Keratinocyte (primary cell): ENCODE data around the gene DEFB131A. TPM values are rescaled to one million over a fixed set of nuclear protein-coding genes. Genes with fewer than 3 reads are reported as not detected.
"Not testable (repeated sequence)": the region's sequence is repeated elsewhere in the genome, so short reads cannot be mapped to it uniquely, and the experiment has no call there.

Source experiments
- DNase-seq: peaks from one replicate; pipeline ENCODE4 v3.0.0-alpha.2; 2011; ENCODE audit warnings: low read depth, missing footprints, low spot score
- FAIRE-seq: peaks from 2 replicates; lab custom pipeline; 2011; peaks lifted over from hg19 to GRCh38; lab: Jason Lieb, UNC
- H2AFZ ChIP-seq: 2 replicates; pipeline ENCODE4 v1.6.0; 2012; ENCODE audit warnings: low read length, control low read depth, inconsistent platforms; ENCODE audit not compliant: control insufficient read depth
- H3K27ac ChIP-seq: 2 replicates; pipeline ENCODE4 v1.5.1; 2011; ENCODE audit warnings: low read length; ENCODE audit not compliant: control insufficient read depth, insufficient read depth
- H3K27me3 ChIP-seq: 3 replicates; pipeline ENCODE4 v1.6.0; 2011; ENCODE audit warnings: low read length; ENCODE audit not compliant: control insufficient read depth, insufficient read depth; ENCODE audit errors: extremely low read depth
- H3K36me3 ChIP-seq, 2 experiments: 2 replicates in 1 of 2; 3 replicates in 1 of 2; pipeline ENCODE4 v1.5.1; 2011; ENCODE audit warnings: low read length in 2 of 2, mild to moderate bottlenecking in 1 of 2; ENCODE audit not compliant: control insufficient read depth in 2 of 2, insufficient read depth in 2 of 2; ENCODE audit errors: extremely low read depth in 1 of 2
- H3K4me1 ChIP-seq: 3 replicates; pipeline ENCODE4 v1.5.1; 2011; ENCODE audit warnings: low read length; ENCODE audit not compliant: control insufficient read depth, insufficient read depth; ENCODE audit errors: extremely low read depth
- H3K4me2 ChIP-seq: 3 replicates; pipeline ENCODE4 v1.6.0; 2011; ENCODE audit warnings: low read depth, low read length; ENCODE audit not compliant: control insufficient read depth, insufficient read depth; ENCODE audit errors: extremely low read depth
- H3K4me3 ChIP-seq, 3 experiments: fragments of 200-600 bp in 1 of 3; sonication (generic) in 1 of 3; 2 replicates in 2 of 3; 3 replicates in 1 of 3; pipeline ENCODE4 v1.5.1; 2011 to 2016; ENCODE audit warnings: low read length in 3 of 3, mild to moderate bottlenecking in 3 of 3, control low read depth in 2 of 3, inconsistent platforms in 1 of 3, low read depth in 1 of 3, mixed read lengths in 1 of 3, mixed run types in 1 of 3, moderate library complexity in 1 of 3; ENCODE audit not compliant: control insufficient read depth in 2 of 3, insufficient read depth in 2 of 3; ENCODE audit errors: extremely low read depth in 1 of 3
- H3K79me2 ChIP-seq: 2 replicates; pipeline ENCODE4 v1.6.0; 2012; ENCODE audit warnings: low read length; ENCODE audit not compliant: control insufficient read depth, insufficient read depth
- H3K9ac ChIP-seq: 3 replicates; pipeline ENCODE4 v1.6.0; 2011; ENCODE audit warnings: low read length; ENCODE audit not compliant: control insufficient read depth, insufficient read depth; ENCODE audit errors: extremely low read depth
- H3K9me1 ChIP-seq: 3 replicates; pipeline ENCODE4 v1.6.0; 2011; ENCODE audit warnings: low read length; ENCODE audit not compliant: control insufficient read depth, insufficient read depth; ENCODE audit errors: extremely low read depth
- H3K9me3 ChIP-seq: 2 replicates; pipeline ENCODE4 v1.5.1; 2012; ENCODE audit warnings: low read depth, low read length; ENCODE audit not compliant: control insufficient read depth
- H4K20me1 ChIP-seq: 3 replicates; pipeline ENCODE4 v1.6.0; 2011; ENCODE audit warnings: low read length; ENCODE audit not compliant: control insufficient read depth, insufficient read depth; ENCODE audit errors: extremely low read depth
- dilution Hi-C: fragments of 300-500 bp; cut with MboI; formaldehyde crosslinking; loops from one replicate; pipeline ENCODE4 v1.7.0; 2020; ENCODE audit warnings: low sequenced_read_pairs; ENCODE audit not compliant: extremely low pct_ligation_motif_present
- polyA plus RNA-seq, 5 experiments: library from polyadenylated mRNA; depleted of rRNA in 3 of 5; stranded (reverse) in 3 of 5; stranded (forward) in 1 of 5; unstranded in 1 of 5; fragments of >200 nt; gene quantifications; 1 replicate in 1 of 5; 2 replicates in 3 of 5; 3 replicates in 1 of 5; pipeline versions ENCODE4 v1.2.1 to v1.2.3, GENCODE V29; 2011 to 2012; ENCODE audit warnings: missing spikeins in 2 of 5, low read depth in 1 of 5, low replicate concordance in 1 of 5

DEFB131A gene
- polyA plus RNA-seq, 1 donor (not counting 4 experiments of a cell fraction or from before 2014, with no cell fraction given), result not detected

DNA sequence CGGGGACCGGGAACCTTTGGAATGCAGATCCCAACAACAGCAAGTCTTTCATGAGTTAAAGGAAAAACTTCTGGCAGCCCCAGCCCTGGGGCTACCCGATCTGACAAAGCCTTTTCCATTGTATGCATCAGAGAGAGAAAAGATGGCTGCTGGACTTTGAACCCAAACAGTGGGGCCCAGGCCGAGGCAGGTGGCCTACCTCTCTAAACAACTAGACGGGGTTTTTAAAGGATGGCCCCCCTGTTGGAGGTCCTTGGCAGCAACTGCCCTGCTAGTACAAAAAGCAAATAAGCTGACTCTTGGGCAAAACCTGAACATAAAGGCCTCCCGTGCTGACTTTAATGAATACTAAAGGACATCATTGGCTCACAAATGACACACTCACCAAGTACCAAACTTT, 10.1 kb downstream of the DEFB131A start:
- H3K4me3 ChIP-seq, dilution Hi-C loops, H3K36me3 ChIP-seq, FAIRE-seq, H3K27me3 ChIP-seq, H4K20me1 ChIP-seq, H3K4me1 ChIP-seq, H3K9me1 ChIP-seq, H3K4me2 ChIP-seq, H2AFZ ChIP-seq, H3K79me2 ChIP-seq, H3K9me3 ChIP-seq, H3K27ac ChIP-seq, H3K9ac ChIP-seq, DNase-seq: not testable (repeated sequence)

DNA sequence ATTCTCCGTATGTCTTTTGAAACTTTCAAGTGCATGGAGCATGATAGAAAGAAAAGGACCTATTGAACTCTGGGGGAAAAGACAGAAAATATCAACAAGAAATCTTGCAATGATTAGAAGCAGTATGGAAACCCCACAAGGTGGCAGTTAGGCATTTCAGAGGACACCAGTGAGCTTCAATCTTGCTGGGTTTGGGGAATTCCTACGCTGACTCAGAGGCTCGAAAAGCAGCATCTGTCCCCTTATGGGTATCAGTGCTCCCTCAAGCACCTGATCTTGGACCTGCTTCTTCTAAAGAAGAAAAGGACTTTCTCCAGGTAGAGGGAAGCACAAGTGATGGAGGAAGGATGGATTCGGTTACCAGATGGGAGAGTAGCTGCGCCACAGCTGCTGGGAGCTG, 10.8 kb downstream of the DEFB131A start:
- DNase-seq, result not testable (repeated sequence)

DNA sequence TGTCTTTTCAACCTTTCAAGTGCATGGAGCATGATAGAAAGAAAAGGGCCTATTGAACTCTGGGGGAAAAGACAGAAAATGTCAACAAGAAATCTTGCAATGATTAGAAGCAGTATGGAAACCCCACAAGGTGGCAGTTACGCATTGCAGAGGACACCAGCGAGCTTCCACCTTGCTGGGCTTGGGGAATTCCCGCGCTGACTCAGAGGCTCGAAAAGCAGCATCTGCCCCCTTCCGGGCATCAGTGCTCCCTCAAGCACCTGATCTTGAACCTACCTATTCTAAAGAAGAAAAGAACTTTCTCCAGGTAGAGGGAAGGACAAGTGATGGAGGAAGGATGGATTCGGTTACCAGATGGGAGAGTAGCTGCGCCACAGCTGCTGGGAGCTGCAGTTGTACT, 35.3 kb downstream of the DEFB131A start:
- H4K20me1 ChIP-seq, H3K4me3 ChIP-seq, H3K9me1 ChIP-seq, H3K9me3 ChIP-seq, H3K36me3 ChIP-seq, dilution Hi-C loops, H3K4me2 ChIP-seq, H3K9ac ChIP-seq, H3K79me2 ChIP-seq, H3K4me1 ChIP-seq, H2AFZ ChIP-seq, H3K27me3 ChIP-seq, DNase-seq, FAIRE-seq, H3K27ac ChIP-seq: not testable (repeated sequence)

More for the DNA sequence above, 10.8 kb downstream of the DEFB131A start:
- H3K9me3 ChIP-seq, H3K4me3 ChIP-seq, dilution Hi-C loops, H3K9ac ChIP-seq, H3K27me3 ChIP-seq, H4K20me1 ChIP-seq, H3K27ac ChIP-seq, H2AFZ ChIP-seq, FAIRE-seq, H3K4me2 ChIP-seq, H3K4me1 ChIP-seq, H3K9me1 ChIP-seq, H3K36me3 ChIP-seq, H3K79me2 ChIP-seq: not testable (repeated sequence)

DNA sequence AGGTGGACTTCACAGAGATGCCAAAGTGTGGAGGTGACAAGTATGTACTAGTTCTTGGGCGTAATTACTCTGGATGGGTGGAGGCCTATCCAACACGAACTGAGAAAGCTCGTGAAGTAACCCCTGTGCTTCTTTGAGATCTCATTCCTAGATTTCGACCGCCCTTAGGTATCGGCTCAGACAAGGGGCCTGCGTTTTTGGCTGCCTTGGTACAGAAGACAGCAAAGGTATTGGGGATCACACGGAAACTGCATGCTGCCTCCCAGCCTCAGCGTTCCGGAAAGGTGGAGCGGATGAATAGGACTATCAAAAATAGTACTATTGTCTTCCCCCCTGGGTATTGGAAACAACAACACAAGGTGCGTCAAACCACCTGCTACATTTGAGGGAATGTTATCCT, 35.9 kb downstream of the DEFB131A start:
- dilution Hi-C loops, H2AFZ ChIP-seq, FAIRE-seq, H3K36me3 ChIP-seq, H3K9me3 ChIP-seq, H3K27me3 ChIP-seq, DNase-seq, H3K4me3 ChIP-seq, H3K79me2 ChIP-seq, H3K4me1 ChIP-seq, H4K20me1 ChIP-seq, H3K9me1 ChIP-seq, H3K4me2 ChIP-seq, H3K9ac ChIP-seq, H3K27ac ChIP-seq: not testable (repeated sequence)

DNA sequence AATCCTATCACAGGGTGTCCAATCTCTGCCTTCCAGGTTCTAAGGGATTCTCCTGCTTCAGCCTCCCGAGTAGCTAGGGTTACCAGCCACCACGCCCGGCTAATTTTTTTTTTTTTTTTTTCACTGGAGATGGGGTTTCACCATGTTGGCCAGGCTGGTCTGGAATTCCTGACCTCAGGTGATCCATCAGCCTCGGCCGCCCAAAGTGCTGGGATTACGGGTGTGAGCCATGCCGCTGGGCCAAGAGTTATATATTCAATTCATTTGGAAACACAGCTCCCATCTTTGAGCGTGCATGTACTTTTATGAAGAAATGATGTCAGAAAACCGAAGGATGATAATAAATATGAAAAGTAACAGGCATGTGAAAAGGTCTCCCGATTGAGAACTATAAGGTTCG, 38.7 kb downstream of the DEFB131A start:
- DNase-seq, H3K27ac ChIP-seq, H2AFZ ChIP-seq, H4K20me1 ChIP-seq, H3K9me1 ChIP-seq, H3K79me2 ChIP-seq, H3K4me1 ChIP-seq, H3K4me3 ChIP-seq, H3K36me3 ChIP-seq, H3K9ac ChIP-seq, H3K27me3 ChIP-seq, H3K9me3 ChIP-seq, H3K4me2 ChIP-seq, FAIRE-seq, dilution Hi-C loops: not testable (repeated sequence)
